Cardiac fibroblast (primary cell): ENCODE measurements around the gene KXD1.

Experiments
- DNase-seq, 2 donors: peaks; one replicate each; pipeline versions ENCODE4 v3.0.0 to v3.0.0-alpha.2; 2010; ENCODE audit warnings: low read depth in 2 of 2
- H3K4me3 ChIP-seq, 2 donors: replicated peaks in 1 of 2; 1 replicate in 1 of 2; 2 replicates in 1 of 2; pipeline ENCODE4 v1.5.1; 2011; ENCODE audit warnings: low read depth in 2 of 2, low read length in 2 of 2, mild to moderate bottlenecking in 2 of 2, moderate library complexity in 1 of 2
- CTCF ChIP-seq: IDR thresholded peaks from one replicate; pipeline ENCODE4 v1.5.1; 2011; ENCODE audit warnings: low read depth, mild to moderate bottlenecking, low read length, inconsistent platforms

KXD1 gene

GRCh38 chr19:18557411-18558201 is at the start of gene KXD1:
KXD1 (plus strand) TSS chr19:18557870; CDS start chr19:18562057, 4,187 bp downstream.
- DNase-seq = peak; percentile 100
- no peak for TF ChIP-seq CTCF
- H3K4me3 ChIP-seq = peak within 1 kb of the TSS; percentile 93 to 99

- no peak for TF ChIP-seq CTCF
- no peak overlapping the region for H3K4me3 ChIP-seq
- DNase-seq = no peak
These were observed 49.1 kb upstream of the KXD1 start for GRCh38 chr19:18508585-18508984.

- no peak for TF ChIP-seq CTCF
- H3K4me3 ChIP-seq = no peak overlapping the region
- DNase-seq = no peak
These were observed 47.5 kb upstream of the KXD1 start for GRCh38 chr19:18510216-18510615.

GRCh38 chr19:18513868-18514267 is 43.8 kb upstream of the KXD1 start:
- H3K4me3 ChIP-seq = no peak overlapping the region
- peak in 1 of 2 donors; percentile 28 for DNase-seq
- no peak for TF ChIP-seq CTCF

- peak; percentile 77 to 90 for DNase-seq
- TF ChIP-seq CTCF = no peak
- no peak overlapping the region for H3K4me3 ChIP-seq
These were observed 42.6 kb upstream of the KXD1 start for GRCh38 chr19:18514800-18515682.

- TF ChIP-seq CTCF = no peak
These were observed 41.7 kb upstream of the KXD1 start for GRCh38 chr19:18515959-18516358.

More at GRCh38 chr19:18515959-18516358, 41.7 kb upstream of the KXD1 start:
- no peak for DNase-seq
- no peak overlapping the region for H3K4me3 ChIP-seq
